Esophagus muscularis mucosa (tissue), 4 donors: ENCODE data around the gene APOL6. TPM values are rescaled to one million over a fixed set of nuclear protein-coding genes. Genes with fewer than 3 reads are reported as not detected.

Experiments
- DNase-seq: peaks from one replicate; pipeline ENCODE4 v3.0.0-alpha.2; 2017; ENCODE audit errors: extremely low spot score
- H3K27ac ChIP-seq, 4 donors: fragments of 200-600 bp; sonication (generic); replicated peaks in 1 of 4; 1 replicate in 3 of 4; 2 replicates in 1 of 4; pipeline ENCODE4 v1.5.1; 2016 to 2019; ENCODE audit warnings: mild to moderate bottlenecking in 1 of 4
- H3K27me3 ChIP-seq, 4 donors: fragments of 200-600 bp; sonication (generic); one replicate each; pipeline versions ENCODE4 v1.5.1 to v1.6.0; 2016 to 2019
- H3K36me3 ChIP-seq, 4 donors: fragments of 200-600 bp; sonication (generic); one replicate each; pipeline ENCODE4 v1.5.1; 2016 to 2019
- H3K4me1 ChIP-seq, 4 donors: fragments of 200-600 bp; sonication (generic); one replicate each; pipeline ENCODE4 v1.5.1; 2016 to 2019
- H3K4me3 ChIP-seq, 4 donors: fragments of 200-600 bp; sonication (generic); 1 replicate in 2 of 4; 2 replicates in 2 of 4; pipeline ENCODE4 v1.5.1; 2016 to 2019; ENCODE audit warnings: mild to moderate bottlenecking in 4 of 4, moderate library complexity in 1 of 4
- H3K9me3 ChIP-seq, 4 donors: fragments of 200-600 bp; sonication (generic); 1 replicate in 3 of 4; 2 replicates in 1 of 4; pipeline ENCODE4 v1.5.1; 2016 to 2019
- EP300 ChIP-seq: sonication (generic); formaldehyde crosslinking; IDR thresholded peaks from one replicate; pipeline ENCODE4 v1.6.1; 2017; ENCODE audit warnings: antibody characterized with exemption
- POLR2A ChIP-seq: fragments of 450-650 bp; IDR thresholded peaks from one replicate; pipeline ENCODE4 v1.6.1; 2017; ENCODE audit warnings: antibody characterized with exemption, moderate library complexity, mild to moderate bottlenecking, low read depth
- POLR2AphosphoS5 ChIP-seq, 2 donors: sonication (generic); formaldehyde crosslinking; IDR thresholded peaks; one replicate each; pipeline ENCODE4 v1.6.1; 2017; ENCODE audit warnings: antibody characterized with exemption in 2 of 2
- WGBS: methylation state at CpG from one replicate; pipeline ENCODE4 v1.1.5; 2018; 5-methylcytosine and 5-hydroxymethylcytosine counted together
- intact Hi-C: fragments of 100-400 bp; cut with DNase I; formaldehyde crosslinking; loops from one replicate; pipeline ENCODE4 v1.15.1; 2023
- total RNA-seq, 4 donors: library from RNA; depleted of rRNA; stranded (reverse); fragments of >200 nt; gene quantifications; one replicate each; pipeline versions ENCODE4 v1.1.0 to v1.2.1, GENCODE V29; 2016
- TF ChIP-seq, protein P1 (sequence below), 3 experiments: fragments of 200-600 bp in 2 of 3; fragments of 450-650 bp in 1 of 3; sonication (generic) in 2 of 3; IDR thresholded peaks; one replicate each; pipeline ENCODE4 v1.5.1; 2017 to 2019; ENCODE audit warnings: antibody characterized with exemption in 3 of 3, mild to moderate bottlenecking in 2 of 3, moderate library complexity in 1 of 3

The APOL6 gene
- total RNA-seq, 4 donors from 2014 or later = 10.1 to 21.0 (median 12.1) TPM

DNA sequence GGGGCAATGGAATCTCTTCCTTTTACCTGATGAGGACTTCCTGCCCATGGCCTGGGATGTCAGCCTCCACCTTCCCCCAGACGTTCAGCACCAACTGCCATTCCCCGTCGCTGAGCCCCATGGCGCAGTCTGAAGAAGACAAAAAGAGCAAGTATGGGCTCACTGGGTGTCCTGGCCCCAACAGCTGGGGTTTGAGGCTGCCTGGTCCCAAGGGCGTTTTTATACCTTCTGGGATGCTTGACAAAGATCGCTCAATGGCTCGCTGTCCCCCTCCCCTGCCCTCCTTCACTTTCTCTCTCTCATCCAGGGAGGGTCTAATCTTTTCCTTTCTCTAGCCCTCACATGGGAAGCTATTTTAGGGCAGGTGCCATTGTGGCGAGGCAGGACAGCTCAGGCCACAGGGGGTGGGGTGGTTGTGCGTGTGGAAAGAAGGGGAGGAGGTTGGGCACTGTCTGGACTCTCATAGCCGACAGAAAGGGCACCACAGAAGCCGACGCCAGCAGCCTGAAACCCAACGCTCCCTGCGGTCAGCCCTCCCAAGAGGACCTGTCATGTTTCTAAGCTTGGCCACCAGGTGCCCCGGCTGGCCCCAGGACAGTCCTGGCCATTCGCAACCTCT lies 31.0 kb upstream of the APOL6 start, which contains the start of gene MB:
TSS of gene MB (minus strand) at position 193 of the 619 bp plus-strand sequence. CDS start at position 121, 72 bp downstream.
- Histone ChIP-seq H3K9me3 (no peaks in the 10 kb centered on the region), H3K27me3 (no peaks in the 10 kb centered on the region), H3K4me1 (peaks cover 21 to 40% (median 30%) of the 10 kb centered on the region in 4 donors), H3K27ac (no peak within 1 kb of the TSS), H3K4me3 (no peak within 1 kb of the TSS), H3K36me3 (peaks cover 0 to 16% (median 0%) of the 10 kb centered on the region in 4 donors)
- intact Hi-C loops = no loop called here
- 75% methylated on average over 14 of the region's 16 CpGs for WGBS
- DNase-seq = no peak
- TF ChIP-seq POLR2AphosphoS5 (IDR thresholded peaks at IDR 0.05) = no peak
- no peak for TF ChIP-seq POLR2A
- no peak for TF ChIP-seq EP300
- TF ChIP-seq, protein P1, sequence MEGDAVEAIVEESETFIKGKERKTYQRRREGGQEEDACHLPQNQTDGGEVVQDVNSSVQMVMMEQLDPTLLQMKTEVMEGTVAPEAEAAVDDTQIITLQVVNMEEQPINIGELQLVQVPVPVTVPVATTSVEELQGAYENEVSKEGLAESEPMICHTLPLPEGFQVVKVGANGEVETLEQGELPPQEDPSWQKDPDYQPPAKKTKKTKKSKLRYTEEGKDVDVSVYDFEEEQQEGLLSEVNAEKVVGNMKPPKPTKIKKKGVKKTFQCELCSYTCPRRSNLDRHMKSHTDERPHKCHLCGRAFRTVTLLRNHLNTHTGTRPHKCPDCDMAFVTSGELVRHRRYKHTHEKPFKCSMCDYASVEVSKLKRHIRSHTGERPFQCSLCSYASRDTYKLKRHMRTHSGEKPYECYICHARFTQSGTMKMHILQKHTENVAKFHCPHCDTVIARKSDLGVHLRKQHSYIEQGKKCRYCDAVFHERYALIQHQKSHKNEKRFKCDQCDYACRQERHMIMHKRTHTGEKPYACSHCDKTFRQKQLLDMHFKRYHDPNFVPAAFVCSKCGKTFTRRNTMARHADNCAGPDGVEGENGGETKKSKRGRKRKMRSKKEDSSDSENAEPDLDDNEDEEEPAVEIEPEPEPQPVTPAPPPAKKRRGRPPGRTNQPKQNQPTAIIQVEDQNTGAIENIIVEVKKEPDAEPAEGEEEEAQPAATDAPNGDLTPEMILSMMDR (IDR thresholded peaks at IDR 0.05) = no peak

DNA sequence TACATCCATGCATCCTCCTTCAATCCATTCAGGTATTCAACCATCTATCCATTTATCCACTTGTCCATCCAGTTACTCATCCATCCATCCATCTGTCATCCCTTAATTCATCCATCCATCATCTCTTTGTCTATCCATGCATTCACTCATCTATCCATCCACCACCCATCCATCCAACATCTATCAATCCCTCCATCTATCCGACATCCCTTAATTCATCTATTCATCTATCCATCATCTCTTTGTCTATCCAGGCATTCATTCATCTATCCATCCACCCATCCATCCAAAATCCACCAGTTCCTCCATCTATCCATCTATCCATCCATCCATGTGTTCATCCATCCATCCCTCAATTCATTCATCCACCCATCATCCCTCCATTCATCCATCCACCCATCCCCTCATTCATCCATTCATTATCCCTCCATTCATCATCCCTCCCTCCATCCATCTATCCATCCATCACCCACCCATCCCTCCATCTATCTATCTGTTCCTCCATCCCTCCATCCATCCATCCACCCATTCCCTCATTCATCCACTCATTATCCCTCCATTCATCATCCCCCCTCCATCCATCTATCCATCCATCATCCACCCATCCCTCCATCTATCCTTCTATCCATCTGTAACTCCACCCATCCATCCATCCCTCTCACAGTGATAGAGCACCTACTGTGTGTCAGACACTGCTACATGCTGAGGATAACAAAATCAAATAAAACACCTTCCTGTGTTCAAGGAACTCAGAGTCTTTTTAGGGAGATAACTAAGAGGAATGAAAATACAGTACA lies 29.6 kb upstream of the APOL6 start:
- TF ChIP-seq POLR2AphosphoS5 (IDR thresholded peaks at IDR 0.05) = no peak
- no peak for TF ChIP-seq POLR2A
- Histone ChIP-seq H3K4me1 (peaks cover 34 to 52% (median 41%) of the 10 kb centered on the region in 4 donors), H3K27ac (no peak overlapping the region), H3K36me3 (peaks cover 0 to 15% (median 0%) of the 10 kb centered on the region in 4 donors), H3K4me3 (no peak overlapping the region), H3K9me3 (no peaks in the 10 kb centered on the region), H3K27me3 (no peaks in the 10 kb centered on the region)
- no peak for DNase-seq
- WGBS = 100% methylated on average over 1 of the region's 1 CpG
- intact Hi-C loops = no loop called here

DNA sequence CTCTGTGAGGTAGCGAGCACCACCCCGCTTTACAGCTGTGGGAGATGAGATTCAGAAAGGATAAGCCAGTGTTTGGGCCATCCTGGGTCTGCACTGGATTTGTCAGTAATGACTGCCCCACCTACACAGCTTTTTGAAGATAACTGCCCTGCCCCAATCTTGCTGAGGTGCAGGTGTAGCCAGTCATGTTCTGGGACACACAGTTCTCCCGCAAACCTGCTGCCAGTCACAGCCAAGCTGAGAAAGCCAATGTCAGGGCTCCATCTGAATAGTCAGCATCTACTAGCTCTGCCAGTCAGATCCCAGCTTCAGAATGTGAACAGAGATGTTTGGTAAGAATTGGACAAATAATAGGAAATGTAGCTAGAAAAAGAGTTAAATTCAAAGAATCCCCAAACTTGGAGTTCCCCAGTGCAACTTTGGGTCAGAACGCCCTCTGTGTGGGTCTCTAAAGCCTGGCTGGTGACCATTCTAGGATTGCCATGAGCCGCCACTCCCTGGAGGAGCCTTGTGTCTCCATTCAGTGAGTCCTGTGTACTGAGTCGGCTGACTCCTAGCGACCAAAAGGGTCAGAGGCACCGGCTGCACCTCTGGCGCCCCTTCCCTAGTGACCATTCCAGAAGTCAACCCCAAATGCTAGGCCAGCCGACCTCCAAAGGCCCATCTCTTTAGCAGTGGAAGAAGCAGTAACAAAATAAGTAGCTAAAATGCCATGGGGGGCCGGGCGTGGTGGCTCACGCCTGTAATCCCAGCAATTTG lies 28.7 kb upstream of the APOL6 start:
- TF ChIP-seq POLR2A = no peak
- TF ChIP-seq, protein P1 (IDR thresholded peaks at IDR 0.05) = no peak
- no peak for TF ChIP-seq POLR2AphosphoS5 (IDR thresholded peaks at IDR 0.05)
- no peak for TF ChIP-seq EP300
- intact Hi-C loops = loop anchor here (5.0 to 10.0 kb wide), 3 partner anchors 32 to 445 kb away; no protein-coding TSS in a partner anchor
- no peaks in the 10 kb centered on the region for H3K27me3 ChIP-seq
- H3K4me3 ChIP-seq = no peak overlapping the region
- WGBS = 90% methylated on average over 13 of the region's 13 CpGs
- H3K9me3 ChIP-seq = no peaks in the 10 kb centered on the region
- peaks cover 0 to 6% (median 0%) of the 10 kb centered on the region in 4 donors for H3K36me3 ChIP-seq
- peak overlapping the region in 3 of 4 donors; percentile 76 to 87 (median 78) for H3K27ac ChIP-seq
- peaks cover 34 to 52% (median 41%) of the 10 kb centered on the region in 4 donors for H3K4me1 ChIP-seq
- no peak for DNase-seq

DNA sequence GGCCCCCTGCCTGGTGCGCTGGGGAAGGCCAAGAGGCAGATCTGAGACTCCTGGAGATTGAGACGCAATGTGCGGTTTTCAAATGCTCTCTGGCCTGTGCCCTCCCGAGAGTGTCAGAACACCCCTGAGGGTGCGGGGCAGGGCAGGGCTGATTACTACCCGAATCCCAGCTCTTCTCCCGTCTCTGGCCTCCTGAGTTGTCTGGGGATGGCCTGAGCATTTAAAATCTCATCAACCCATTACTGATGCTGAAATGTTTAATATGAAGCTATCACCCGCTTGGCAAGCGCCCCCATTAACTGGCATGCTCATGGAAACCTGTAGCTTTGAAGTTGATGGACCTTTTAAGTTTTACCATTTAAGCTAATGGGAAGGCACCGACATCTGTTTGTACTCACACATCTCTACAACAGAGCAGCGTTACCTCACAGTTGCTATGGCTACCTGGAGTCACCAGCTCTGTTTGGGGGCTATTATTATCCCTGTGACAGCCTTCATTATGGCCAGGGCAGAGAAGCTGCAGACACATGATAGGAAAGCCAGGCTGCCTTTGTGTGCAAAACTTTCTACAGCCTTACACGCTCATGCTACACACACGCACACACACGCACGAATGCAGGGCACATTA lies 27.5 kb upstream of the APOL6 start:
- 50% methylated on average over 13 of the region's 15 CpGs for WGBS
- intact Hi-C loops = loop anchor here (5.0 to 10.0 kb wide), 3 partner anchors 33 to 444 kb away; no protein-coding TSS in a partner anchor
- TF ChIP-seq POLR2AphosphoS5 (IDR thresholded peaks at IDR 0.05) (peak; percentile 57 to 76), EP300 (no peak), POLR2A (no peak)
- TF ChIP-seq, protein P1 (IDR thresholded peaks at IDR 0.05) = no peak
- Histone ChIP-seq H3K4me3 (no peak overlapping the region), H3K36me3 (no peaks in the 10 kb centered on the region), H3K4me1 (peaks cover 34 to 52% (median 38%) of the 10 kb centered on the region in 4 donors), H3K9me3 (no peaks in the 10 kb centered on the region), H3K27me3 (no peaks in the 10 kb centered on the region), H3K27ac (peak overlapping the region; percentile 76 to 87 (median 80))
- no peak for DNase-seq
